ENCODE data around the gene SMYD4.
"Not testable (repeated sequence)": the region's sequence is repeated elsewhere in the genome, so short reads cannot be mapped to it uniquely, and the experiment has no call there.

SMYD4 gene

GRCh38 chr17:1779571-1780131 lies 50.1 kb downstream of the SMYD4 start:
- no peak for DNase-seq (ENCODE audit: low spot score)

DNA sequence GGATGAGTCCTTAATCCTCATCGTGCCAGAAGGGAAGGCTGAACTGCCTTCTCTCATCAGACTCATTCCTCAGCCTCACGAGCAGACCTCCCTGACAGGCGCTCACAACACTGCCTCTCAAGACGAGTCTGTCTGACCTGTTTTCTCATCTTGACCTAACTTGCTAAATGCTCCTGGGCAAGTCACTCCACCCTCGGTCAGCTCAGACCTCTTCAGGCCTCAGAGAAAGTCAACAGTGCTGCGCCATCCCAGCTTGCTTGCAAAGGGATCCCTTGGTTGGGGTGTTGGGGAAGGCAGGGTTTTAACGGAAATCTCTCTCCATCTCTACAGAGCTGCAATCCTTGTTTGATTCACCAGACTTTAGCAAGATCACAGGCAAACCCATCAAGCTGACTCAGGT lies 52.8 kb downstream of the SMYD4 start:
- no peak for DNase-seq (ENCODE audit: low spot score)

GRCh38 chr17:1776328-1776727 lies 53.4 kb downstream of the SMYD4 start:
- DNase-seq (ENCODE audit: low spot score), result no peak

DNA sequence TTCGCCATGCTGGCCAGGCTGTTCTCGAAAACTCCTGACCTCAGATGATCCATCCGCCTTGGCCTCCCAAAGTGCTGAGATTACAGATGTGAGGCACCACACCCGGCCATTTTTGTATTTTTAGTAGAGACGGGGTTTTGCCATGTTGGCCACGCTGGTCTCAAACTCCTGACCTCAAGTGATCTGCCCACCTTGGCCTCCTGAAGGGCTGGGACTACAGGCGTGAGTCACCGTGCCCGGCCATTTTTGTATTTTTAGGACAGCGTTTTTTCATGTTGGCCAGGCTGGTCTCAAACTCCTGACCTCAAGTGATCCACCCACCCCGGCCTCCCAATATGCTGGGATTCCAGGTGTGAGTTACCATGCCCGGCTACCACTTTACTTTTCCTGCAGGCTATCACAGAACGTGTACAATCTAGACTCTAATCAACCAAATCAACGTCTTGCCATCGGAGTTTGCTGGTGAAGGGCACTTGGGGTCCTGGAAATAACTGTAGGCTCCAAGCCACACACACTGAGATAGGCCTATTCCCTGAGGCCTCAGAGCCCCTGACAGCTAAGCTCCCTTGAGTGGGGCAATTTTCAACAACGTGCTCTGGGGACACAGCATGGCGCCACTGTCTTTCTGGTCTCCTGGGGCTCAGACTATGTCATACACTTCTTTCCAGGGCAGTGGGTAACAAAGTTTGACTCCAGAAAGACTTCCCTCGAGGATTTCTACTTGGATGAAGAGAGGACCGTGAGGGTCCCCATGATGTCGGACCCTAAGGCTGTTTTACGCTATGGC lies 55.1 kb downstream of the SMYD4 start:
- DNase-seq (ENCODE audit: low spot score), result no peak

DNA sequence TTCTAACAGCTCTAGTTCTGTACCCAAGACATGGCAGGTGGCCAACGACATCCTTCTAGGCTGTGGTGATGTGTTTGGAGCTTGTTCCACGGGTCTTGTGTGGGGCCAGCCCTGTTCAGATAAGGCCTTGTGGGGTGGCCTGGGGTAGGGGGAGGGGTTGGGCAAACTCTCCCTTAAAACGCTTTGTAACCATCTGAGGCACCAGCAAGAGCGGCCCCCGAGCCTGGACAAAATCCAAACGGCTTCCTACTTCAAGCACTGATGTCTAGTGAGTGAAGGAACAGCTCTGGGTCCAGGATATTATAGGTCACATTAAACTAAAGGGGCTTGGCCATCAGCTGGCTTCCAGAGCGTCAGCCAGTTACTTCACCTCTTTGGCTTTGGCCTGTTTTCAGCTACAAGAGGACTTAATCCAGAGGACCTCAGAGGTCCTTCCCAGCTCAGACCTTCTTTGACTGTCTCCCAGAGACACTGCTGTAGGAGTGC lies 56.0 kb downstream of the SMYD4 start:
- no peak for DNase-seq (ENCODE audit: low spot score)

- DNase-seq (ENCODE audit: low spot score), result not testable (repeated sequence)
Observed at GRCh38 chr17:1773000-1773695, 56.6 kb downstream of the SMYD4 start.

- peak; percentile 66 for DNase-seq (ENCODE audit: low spot score)
Observed at GRCh38 chr17:1769822-1770477, 59.8 kb downstream of the SMYD4 start.

- no peak for DNase-seq (ENCODE audit: low spot score)
Observed at GRCh38 chr17:1767358-1767757, 62.3 kb downstream of the SMYD4 start.

DNA sequence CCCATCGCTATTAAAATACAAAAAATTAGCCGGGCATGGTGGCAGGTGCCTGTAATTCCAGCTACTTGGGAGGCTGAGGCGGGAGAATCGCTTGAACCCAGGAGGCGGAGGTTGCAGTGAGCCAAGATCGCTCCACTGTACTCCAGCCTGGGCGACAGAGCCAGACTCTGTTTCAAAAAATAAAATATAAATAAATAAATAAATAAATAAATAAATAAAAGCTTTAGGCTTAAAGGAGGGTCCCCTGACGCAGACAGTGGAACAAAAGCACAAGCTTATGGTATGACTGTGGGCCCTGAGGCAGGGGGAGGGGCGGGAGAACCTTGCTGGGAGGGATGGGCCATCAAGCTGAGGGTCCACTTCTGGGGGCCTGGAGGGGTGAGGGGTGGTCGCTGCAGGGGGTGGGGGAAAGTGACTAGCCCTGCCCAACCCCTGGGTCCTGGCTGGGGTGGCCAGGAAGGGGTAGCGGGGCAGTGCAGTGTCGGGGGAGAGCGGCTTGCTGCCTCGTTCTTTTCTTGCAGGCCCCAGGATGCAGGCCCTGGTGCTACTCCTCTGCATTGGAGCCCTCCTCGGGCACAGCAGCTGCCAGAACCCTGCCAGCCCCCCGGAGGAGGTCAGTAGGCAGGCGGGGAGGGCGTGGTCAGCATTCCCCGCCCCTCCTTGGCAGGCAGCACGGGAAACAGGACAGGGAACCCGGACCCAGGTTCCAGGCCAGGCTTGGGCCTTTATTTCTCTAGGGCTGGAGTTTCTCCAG lies 63.1 kb downstream of the SMYD4 start:
- DNase-seq (ENCODE audit: low spot score), result no peak

- no peak for DNase-seq (ENCODE audit: low spot score)
Observed at GRCh38 chr17:1765576-1765975, 64.1 kb downstream of the SMYD4 start.

- not testable (repeated sequence) for DNase-seq (ENCODE audit: low spot score)
Observed at GRCh38 chr17:1764705-1765104, 65.0 kb downstream of the SMYD4 start.

- peak; percentile 77 for DNase-seq (ENCODE audit: low spot score)
Observed at GRCh38 chr17:1764284-1764683, 65.4 kb downstream of the SMYD4 start.

DNA sequence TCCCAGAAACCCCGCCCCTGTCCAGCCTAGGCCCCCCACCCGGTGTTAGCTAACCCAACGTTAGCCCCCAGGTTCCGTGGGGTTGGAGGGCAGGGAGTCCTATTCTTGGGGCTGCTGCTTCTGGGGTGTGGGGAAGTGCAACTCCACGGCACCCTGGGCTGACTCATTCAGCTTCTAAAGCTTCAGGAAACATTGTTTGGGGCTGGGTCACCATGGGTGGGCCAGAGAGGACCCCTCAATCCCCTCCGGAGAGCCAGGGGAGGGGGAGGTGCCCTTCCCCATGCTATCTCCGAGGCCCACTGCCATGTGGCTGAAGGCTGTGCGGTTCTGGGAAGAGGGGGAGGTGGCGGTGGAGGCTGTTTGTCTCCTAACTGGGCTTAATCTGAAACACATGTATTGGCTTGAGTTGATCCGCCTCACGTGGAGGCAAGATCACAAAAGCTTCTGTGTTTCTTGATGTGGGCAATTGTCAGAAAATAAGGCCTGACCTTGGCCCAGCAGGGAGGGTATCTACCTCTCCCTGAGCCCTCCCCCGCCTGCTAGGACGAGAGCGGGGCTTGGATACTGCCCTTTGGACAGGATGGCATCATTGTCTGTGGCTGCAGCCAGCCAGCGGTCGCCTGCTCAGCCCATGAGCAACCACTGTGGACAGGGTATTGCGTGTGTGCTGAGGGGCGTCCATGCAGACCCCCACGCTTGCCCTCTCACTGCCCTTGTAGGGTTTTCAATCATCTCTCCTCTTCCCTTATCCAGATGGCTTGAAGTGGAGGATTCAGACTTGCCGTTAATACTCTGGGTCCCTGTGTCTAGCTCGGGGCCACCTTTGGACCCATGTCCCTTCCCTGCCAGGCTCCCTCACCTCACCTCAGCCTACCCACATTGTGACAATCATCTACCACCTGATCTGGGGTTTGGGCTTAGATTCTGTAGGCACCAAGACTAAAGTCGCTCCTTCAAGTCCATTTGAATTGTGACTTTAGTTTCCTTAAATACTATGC lies 66.5 kb downstream of the SMYD4 start:
- DNase-seq (ENCODE audit: low spot score), result no peak

DNA sequence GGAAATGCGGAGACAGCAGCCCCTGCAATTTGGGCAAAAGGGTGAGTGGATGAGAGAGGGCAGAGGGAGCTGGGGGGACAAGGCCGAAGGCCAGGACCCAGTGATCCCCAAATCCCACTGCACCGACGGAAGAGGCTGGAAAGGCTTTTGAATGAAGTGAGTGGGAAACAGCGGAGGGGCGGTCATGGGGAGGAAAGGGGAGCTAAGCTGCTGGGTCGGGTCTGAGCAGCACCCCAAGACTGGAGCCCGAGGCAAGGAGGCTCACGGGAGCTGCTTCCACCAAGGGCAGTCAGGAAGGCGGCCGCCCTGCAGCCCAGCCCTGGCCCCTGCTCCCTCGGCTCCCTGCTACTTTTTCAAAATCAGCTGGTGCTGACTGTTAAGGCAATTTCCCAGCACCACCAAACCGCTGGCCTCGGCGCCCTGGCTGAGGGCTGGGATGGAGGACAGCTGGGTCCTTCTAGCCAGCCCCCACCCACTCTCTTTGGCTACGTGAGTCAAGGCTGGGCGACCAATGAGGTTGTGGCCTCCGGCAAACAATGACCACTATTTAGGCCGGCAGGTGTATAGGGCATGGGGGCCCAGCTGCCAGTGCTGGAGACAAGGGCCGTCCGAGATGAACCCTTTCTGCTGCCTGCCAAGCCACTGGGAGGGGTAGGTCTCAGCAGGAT lies 67.3 kb downstream of the SMYD4 start:
- DNase-seq (ENCODE audit: low spot score), result no peak

GRCh38 chr17:1759529-1759928 lies 70.2 kb downstream of the SMYD4 start:
- no peak for DNase-seq (ENCODE audit: low spot score)

- no peak for DNase-seq (ENCODE audit: low spot score)
Observed at GRCh38 chr17:1758807-1759206, 70.9 kb downstream of the SMYD4 start.

- no peak for DNase-seq (ENCODE audit: low spot score)
Observed at GRCh38 chr17:1755827-1756262, 73.9 kb downstream of the SMYD4 start.

DNA sequence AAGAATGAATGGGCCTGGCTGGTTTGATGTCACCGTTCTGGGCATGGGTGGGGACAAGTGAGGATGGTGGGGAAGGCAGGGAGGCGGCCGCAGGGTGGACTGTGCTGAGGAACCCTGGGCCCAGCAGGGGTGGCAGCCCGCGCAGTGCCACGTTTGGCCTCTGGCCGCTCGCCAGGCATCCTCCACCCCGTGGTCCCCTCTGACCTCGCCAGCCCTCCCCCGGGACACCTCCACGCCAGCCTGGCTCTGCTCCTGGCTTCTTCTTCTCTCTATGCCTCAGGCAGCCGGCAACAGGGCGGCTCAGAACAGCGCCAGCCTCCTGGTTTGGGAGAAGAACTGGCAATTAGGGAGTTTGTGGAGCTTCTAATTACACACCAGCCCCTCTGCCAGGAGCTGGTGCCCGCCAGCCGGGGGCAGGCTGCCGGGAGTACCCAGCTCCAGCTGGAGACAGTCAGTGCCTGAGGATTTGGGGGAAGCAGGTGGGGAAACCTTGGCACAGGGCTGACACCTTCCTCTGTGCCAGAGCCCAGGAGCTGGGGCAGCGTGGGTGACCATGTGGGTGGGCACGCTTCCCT lies 74.4 kb downstream of the SMYD4 start:
- no peak for DNase-seq (ENCODE audit: low spot score)

DNA sequence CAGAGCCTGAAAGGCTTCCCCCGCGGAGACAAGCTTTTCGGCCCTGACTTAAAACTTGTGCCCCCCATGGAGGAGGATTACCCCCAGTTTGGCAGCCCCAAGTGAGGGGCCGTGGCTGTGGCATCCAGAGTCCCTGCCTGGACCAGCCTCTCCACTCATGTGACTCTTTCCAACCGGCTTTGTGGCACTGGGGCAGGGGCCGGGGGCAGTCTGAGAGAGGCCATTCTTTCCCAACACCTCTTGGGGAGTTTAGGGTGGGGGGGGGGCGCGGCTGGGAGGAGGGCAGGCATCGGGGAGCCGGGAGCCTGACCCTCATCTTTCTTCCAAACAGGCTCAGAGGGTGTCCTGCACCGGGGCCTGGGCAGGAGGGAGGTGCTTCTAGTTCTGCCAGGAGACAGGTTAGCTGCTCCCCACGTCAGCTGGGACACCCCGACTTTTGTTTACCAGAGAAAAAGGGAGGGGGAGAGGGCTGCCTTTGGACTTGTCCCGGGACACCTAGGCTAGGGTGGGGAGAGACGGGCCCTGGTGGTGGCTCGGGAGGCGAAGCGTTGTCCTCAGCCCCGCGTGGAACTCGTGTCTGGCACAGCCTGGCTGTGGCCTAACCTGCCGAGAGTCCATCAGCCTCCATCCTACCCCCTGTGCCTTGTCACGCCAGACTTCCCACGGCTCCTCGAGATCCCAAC lies 75.1 kb downstream of the SMYD4 start:
- no peak for DNase-seq (ENCODE audit: low spot score)

Measured in NAMALWA (cell line).